ENCODE results near the gene CTBP2.

CTBP2 gene

GRCh38 chr10:124955243-124955642, 205.1 kb downstream of the CTBP2 start:
- no peak for DNase-seq

- no peak for DNase-seq
Measured at GRCh38 chr10:124953421-124953820, 206.9 kb downstream of the CTBP2 start.

- no peak for DNase-seq
Measured at GRCh38 chr10:124952123-124952522, 208.2 kb downstream of the CTBP2 start.

GRCh38 chr10:124949543-124949942, 210.8 kb downstream of the CTBP2 start:
- no peak for DNase-seq

GRCh38 chr10:124946945-124947344, 213.4 kb downstream of the CTBP2 start:
- no peak for DNase-seq

- no peak for DNase-seq
Measured at GRCh38 chr10:124944982-124945381, 215.4 kb downstream of the CTBP2 start.

GRCh38 chr10:124943301-124944092, 216.9 kb downstream of the CTBP2 start:
- DNase-seq, result no peak

GRCh38 chr10:124942317-124943169, 217.8 kb downstream of the CTBP2 start:
- DNase-seq, result no peak

GRCh38 chr10:124941823-124942222, 218.5 kb downstream of the CTBP2 start, which contains the start of gene ZRANB1:
Gene ZRANB1 (plus strand): TSS chr10:124942123. CDS start chr10:124942494, 371 bp downstream.
- no peak for DNase-seq

GRCh38 chr10:124939290-124939689, 221.1 kb downstream of the CTBP2 start:
- DNase-seq, result no peak

GRCh38 chr10:124936813-124937212, 223.6 kb downstream of the CTBP2 start:
- DNase-seq, result no peak

GRCh38 chr10:124935946-124936345, 224.4 kb downstream of the CTBP2 start:
- DNase-seq, result no peak

Data from activated CD4-positive, CD25-positive, alpha-beta regulatory T cell (primary cell).